Aorta (tissue), 5 donors: ENCODE measurements around the gene CAPG. TPM values are rescaled to one million over a fixed set of nuclear protein-coding genes. Genes with fewer than 3 reads are reported as not detected.
A peak's percentile ranks its signal among the peaks of the same experiment; 100 is the strongest.
"Not testable (repeated sequence)": the region's sequence is repeated elsewhere in the genome, so short reads cannot be mapped to it uniquely, and the experiment has no call there.

Source experiments
- ATAC-seq: fragments of 200-7000 bp; cut with Tn5 transposase; one replicate; pipeline ENCODE4 v1.9.1; 2022; ENCODE audit warnings: moderate library complexity; ENCODE audit not compliant: low FRiP score
- DNase-seq, 2 donors: peaks; one replicate each; pipeline ENCODE4 v3.0.0-alpha.2; 2020
- H3K27ac ChIP-seq, 2 donors: one replicate each; pipeline ENCODE4 v1.5.1; 2013; ENCODE audit warnings: low read length in 2 of 2, mild to moderate bottlenecking in 2 of 2, moderate library complexity in 2 of 2, control low read depth in 1 of 2, inconsistent platforms in 1 of 2, low read depth in 1 of 2
- H3K27me3 ChIP-seq, 2 donors: one replicate each; pipeline ENCODE4 v1.6.1; 2013; ENCODE audit warnings: control low read depth in 1 of 2, low read length in 1 of 2, mild to moderate bottlenecking in 1 of 2, moderate library complexity in 1 of 2; ENCODE audit not compliant: insufficient read depth in 2 of 2, control insufficient read depth in 1 of 2
- H3K36me3 ChIP-seq, 2 donors: one replicate each; pipeline ENCODE4 v1.6.1; 2013; ENCODE audit warnings: control low read depth in 1 of 2, low read length in 1 of 2, mild to moderate bottlenecking in 1 of 2; ENCODE audit not compliant: insufficient read depth in 2 of 2, control insufficient read depth in 1 of 2
- H3K4me1 ChIP-seq, 2 donors: one replicate each; pipeline ENCODE4 v1.6.1; 2013; ENCODE audit warnings: low read length in 2 of 2, control low read depth in 1 of 2, mild to moderate bottlenecking in 1 of 2, moderate library complexity in 1 of 2; ENCODE audit not compliant: insufficient read depth in 2 of 2, control insufficient read depth in 1 of 2
- H3K4me3 ChIP-seq, 2 donors: one replicate each; pipeline ENCODE4 v1.5.1; 2013; ENCODE audit warnings: low read length in 2 of 2, control low read depth in 1 of 2, mild to moderate bottlenecking in 1 of 2
- H3K9me3 ChIP-seq: one replicate; pipeline ENCODE4 v1.6.1; 2013; ENCODE audit warnings: mild to moderate bottlenecking, low read length; ENCODE audit not compliant: control insufficient read depth
- WGBS, 2 donors: extraction: QIAGEN DNeasy Blood & Tissue Kit; methylation state at CpG; one replicate each; pipeline ENCODE4 v1.1.7; 2013; 5-methylcytosine and 5-hydroxymethylcytosine counted together
- intact Hi-C, 2 donors: fragments of 100-400 bp; cut with DNase I; formaldehyde crosslinking; loops; one replicate each; pipeline versions ENCODE4 v1.14.2 to v1.15.0; 2022
- polyA plus RNA-seq, 2 donors: library from polyadenylated mRNA; stranded (reverse); fragments of 200-250 nt; gene quantifications; one replicate each; pipeline ENCODE4 v1.2.3, GENCODE V29; 2013
- total RNA-seq, 2 donors: library from RNA; stranded (reverse); fragmentation: NEBNext Ultra II Directional; extraction: Animal tissue kit (Norgen Biotek cat#: 25700); gene quantifications; one replicate each; pipeline ENCODE4 v1.2.1, GENCODE V29; 2021
- donor health status: healthy with polysubstance abuse.
- donor health status: Bipolar disorder and iron deficiency.
- donor health status: DM: no; HTN: no; CAD: no.
- donor health status: DM: no; HTN: no; CAD: no.
- donor health status: DM: yes; HTN: yes; CAD: no.

CAPG gene
- total and polyA plus RNA-seq, 4 donors, result 24.9 to 103 (median 72.8) TPM

DNA sequence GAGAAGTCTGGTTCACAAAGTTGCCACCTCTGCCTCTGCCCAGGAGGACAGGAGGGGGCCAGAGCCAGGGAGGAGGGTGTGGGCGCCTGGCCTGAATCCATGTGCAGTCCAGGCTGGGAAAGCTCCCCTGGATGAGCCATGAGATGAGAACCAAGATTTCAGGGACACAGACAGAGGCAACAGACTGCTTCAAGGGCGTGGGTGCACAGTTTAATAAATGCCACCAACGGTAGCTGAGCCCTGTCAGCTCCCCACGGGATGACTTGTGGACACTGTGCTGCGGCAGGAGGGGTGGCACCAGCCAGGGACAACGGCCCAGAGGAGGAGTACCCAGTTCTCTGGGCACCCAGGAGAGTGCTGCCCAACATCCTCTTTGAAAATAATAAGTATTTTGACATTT is 15.2 kb downstream of the CAPG start:
- Histone ChIP-seq H3K36me3 (peaks cover 0 to 1% of the 10 kb centered on the region in 2 donors), H3K4me3 (no peak overlapping the region), H3K27ac (no peak overlapping the region), H3K27me3 (no peaks in the 10 kb centered on the region), H3K4me1 (no peaks in the 10 kb centered on the region), H3K9me3 (no peaks in the 10 kb centered on the region)
- WGBS, 2 donors, result 89 to 94% methylated on average over 6 of the region's 6 CpGs
- DNase-seq (peak in 1 of 2 donors; percentile 32), ATAC-seq (no peak)
- intact Hi-C loops, result no loop called here

DNA sequence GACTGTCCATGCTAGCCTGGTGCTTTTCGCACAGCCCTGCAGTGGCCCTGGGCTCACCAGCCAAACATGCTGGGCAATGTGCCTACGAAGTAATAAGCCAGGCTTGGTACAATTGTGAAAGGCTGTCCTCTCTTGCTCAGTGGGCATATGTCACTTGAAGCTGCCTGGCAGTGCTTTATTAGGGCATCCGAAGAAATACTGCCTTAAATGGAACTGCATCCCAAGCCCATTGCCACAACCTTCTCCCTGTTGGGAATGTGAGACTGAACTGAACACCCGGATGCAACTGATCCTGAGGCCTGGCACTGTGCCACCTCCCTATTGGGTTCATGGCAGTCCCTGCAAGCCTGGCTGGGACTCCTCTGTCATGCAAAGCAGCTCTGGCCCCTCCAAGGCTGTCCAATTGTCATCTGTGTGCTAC is 15.9 kb downstream of the CAPG start:
- Histone ChIP-seq H3K9me3 (no peaks in the 10 kb centered on the region), H3K36me3 (peaks cover 0 to 1% of the 10 kb centered on the region in 2 donors), H3K4me1 (no peaks in the 10 kb centered on the region), H3K27me3 (no peaks in the 10 kb centered on the region), H3K4me3 (no peak overlapping the region), H3K27ac (no peak overlapping the region)
- ATAC-seq, result no peak
- 37 to 55% methylated on average over 4 of the region's 4 CpGs for WGBS, 2 donors
- peak in 1 of 2 donors; percentile 81 for DNase-seq
- intact Hi-C loops, result no loop called here

DNA sequence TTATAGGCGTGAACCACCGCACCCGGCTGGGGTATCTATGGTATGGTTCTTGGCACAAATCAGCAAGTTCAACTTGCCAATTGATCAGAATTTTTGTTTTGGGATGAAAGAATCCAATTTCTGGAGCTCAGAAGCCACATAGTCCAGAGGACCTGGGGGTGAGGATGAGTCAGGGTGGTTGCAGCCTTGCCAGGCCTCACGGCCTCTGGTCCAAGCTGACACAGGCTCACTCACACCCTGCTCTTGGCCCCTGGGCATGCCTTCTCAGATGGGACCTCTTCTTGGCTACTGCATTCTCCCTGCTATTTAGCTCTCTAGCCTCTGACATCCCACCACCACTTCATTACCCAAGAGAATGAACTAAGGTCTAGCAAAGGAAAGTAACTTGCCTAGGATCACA is 16.3 kb downstream of the CAPG start:
- DNase-seq (peak in 1 of 2 donors; percentile 71), ATAC-seq (no peak)
- H3K36me3 ChIP-seq, result peaks cover 0 to 1% of the 10 kb centered on the region in 2 donors
- no peaks in the 10 kb centered on the region for H3K4me1 ChIP-seq
- intact Hi-C loops, result no loop called here
- H3K9me3 ChIP-seq, result no peaks in the 10 kb centered on the region
- no peak overlapping the region for H3K4me3 ChIP-seq
- 84 to 89% methylated on average over 4 of the region's 4 CpGs for WGBS, 2 donors
- H3K27me3 ChIP-seq, result no peaks in the 10 kb centered on the region
- no peak overlapping the region for H3K27ac ChIP-seq

DNA sequence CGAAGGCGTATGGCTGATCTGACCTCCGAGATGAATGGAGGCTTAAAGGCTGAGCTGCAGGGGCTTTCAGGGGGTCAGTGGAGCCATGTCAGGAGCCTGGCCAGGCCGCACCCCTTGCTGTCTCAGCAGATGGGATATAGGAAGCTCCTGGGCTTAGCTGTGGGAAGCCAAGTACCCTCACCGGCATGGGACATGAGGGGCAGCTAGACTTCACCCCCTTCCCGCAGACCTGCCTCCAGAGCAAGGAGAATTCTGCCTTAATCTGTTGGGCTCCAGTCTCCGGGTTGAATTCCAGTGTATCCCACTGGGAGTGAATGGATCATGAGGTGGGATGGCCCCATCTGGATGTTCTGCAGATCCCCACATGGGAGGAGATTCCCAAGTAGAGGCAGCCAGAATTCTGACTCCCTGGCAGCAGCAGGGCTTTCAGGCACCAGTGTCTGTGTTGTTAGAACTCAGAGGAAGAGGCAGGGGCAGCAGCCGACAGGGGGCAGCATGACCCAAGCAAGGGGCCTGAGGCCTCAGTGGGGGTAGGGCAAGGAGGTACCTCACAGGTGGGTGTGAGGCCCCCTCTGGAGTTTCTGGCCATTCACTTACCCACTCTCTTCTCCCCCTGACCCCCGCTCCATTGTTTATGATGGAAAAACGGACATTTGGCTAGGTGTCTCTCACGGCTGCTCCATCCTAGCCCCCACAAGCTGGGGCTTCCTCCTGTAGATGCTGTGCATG is 19.1 kb downstream of the CAPG start:
- peak; percentile 72 to 91 for DNase-seq
- no peaks in the 10 kb centered on the region for H3K9me3 ChIP-seq
- no peaks in the 10 kb centered on the region for H3K4me1 ChIP-seq
- peaks cover 0 to 1% of the 10 kb centered on the region in 2 donors for H3K36me3 ChIP-seq
- intact Hi-C loops, result no loop called here
- WGBS, 2 donors, result 80 to 81% methylated on average over 11 of the region's 11 CpGs
- no peak overlapping the region for H3K4me3 ChIP-seq
- ATAC-seq, result peak; percentile 61
- H3K27ac ChIP-seq, result no peak overlapping the region
- no peaks in the 10 kb centered on the region for H3K27me3 ChIP-seq

DNA sequence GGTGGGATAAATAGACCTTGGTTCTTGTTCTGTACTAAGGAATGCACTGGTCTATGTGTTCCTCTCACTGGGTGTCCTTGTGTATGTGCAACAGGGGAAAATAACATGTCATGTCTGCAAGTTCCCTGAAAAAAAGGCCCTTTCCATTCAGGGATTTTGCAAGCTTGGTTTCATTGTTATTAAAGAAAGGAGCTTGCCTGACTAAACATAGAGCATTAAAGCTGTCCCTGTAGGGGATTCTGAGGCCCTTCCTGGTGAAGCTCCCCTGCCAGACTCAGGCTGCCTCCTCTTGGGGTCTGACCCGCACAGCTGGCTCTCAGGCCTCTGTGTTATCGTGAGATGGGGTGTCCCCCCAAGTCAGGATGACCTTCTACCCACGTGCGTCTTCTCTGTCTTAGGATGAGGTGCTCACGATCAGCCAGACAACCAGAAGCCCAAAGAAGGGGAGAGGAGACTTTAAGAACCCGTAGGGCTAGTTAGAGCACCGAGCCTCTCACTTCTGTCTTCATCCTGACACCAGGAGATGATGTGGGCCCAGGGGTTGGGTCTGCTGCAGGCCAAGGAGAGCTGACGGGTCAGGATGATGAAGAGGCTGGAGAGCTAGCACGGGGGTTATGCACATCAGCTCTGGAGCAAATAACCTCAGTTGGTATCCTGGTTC is 21.2 kb downstream of the CAPG start:
- no peaks in the 10 kb centered on the region for H3K4me1 ChIP-seq
- DNase-seq (no peak), ATAC-seq (no peak)
- no peaks in the 10 kb centered on the region for H3K27me3 ChIP-seq
- intact Hi-C loops, result no loop called here
- peaks cover 0 to 5% of the 10 kb centered on the region in 2 donors for H3K36me3 ChIP-seq
- H3K4me3 ChIP-seq, result no peak overlapping the region
- 83% methylated on average over 9 of the region's 9 CpGs for WGBS, 2 donors
- H3K27ac ChIP-seq, result no peak overlapping the region
- no peaks in the 10 kb centered on the region for H3K9me3 ChIP-seq

DNA sequence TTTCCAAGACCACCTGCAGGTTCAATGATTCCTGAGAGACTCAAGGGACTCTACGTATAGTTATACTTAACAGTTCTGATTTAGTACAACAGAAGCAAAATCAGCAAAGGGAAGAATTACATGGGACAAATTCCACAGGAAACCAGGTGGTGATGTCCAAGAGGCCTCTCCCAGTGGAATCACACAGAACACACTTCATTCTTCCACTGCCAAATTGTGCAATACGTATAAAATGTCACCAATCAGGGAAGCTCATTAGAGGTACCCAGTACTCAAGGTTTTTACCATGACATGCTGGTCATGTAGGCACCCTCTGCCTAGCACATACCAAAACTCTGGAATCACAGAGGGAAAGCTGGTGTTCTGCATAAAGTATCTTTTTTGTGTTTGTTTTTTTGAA is 22.4 kb downstream of the CAPG start:
- WGBS, 2 donors, result 78 to 87% methylated on average over 2 of the region's 2 CpGs
- no peaks in the 10 kb centered on the region for H3K9me3 ChIP-seq
- no peaks in the 10 kb centered on the region for H3K27me3 ChIP-seq
- DNase-seq, result no peak
- H3K4me3 ChIP-seq, result no peak overlapping the region
- no peaks in the 10 kb centered on the region for H3K4me1 ChIP-seq
- H3K36me3 ChIP-seq, result peaks cover 0 to 5% of the 10 kb centered on the region in 2 donors
- H3K27ac ChIP-seq, result no peak overlapping the region
- ATAC-seq, result no peak
- intact Hi-C loops, result no loop called here

DNA sequence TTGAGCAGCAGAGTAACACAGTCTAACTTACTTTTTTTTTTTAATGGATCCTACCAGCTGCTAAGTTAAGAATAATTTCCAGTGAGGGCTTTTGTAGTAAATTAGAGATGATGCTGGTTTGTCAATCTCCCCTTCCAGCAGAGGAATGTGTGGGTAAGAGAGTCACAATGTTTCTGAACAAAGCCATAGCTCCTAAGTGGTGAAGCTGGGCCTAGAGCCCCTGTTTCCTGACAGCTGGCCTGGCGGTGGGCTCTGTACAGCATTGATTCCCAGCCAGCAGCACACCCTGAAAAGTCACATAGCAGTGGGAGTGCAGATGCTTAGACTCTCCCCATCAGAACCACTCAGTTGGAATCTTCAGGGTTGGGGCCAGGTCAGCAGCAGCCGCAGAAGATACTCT is 24.4 kb downstream of the CAPG start:
- no peaks in the 10 kb centered on the region for H3K4me1 ChIP-seq
- WGBS, 2 donors, result 70 to 85% methylated on average over 2 of the region's 2 CpGs
- DNase-seq (no peak), ATAC-seq (no peak)
- no peaks in the 10 kb centered on the region for H3K27me3 ChIP-seq
- no peak overlapping the region for H3K4me3 ChIP-seq
- intact Hi-C loops, result no loop called here
- no peaks in the 10 kb centered on the region for H3K9me3 ChIP-seq
- H3K27ac ChIP-seq, result no peak overlapping the region
- H3K36me3 ChIP-seq, result peaks cover 0 to 4% of the 10 kb centered on the region in 2 donors

DNA sequence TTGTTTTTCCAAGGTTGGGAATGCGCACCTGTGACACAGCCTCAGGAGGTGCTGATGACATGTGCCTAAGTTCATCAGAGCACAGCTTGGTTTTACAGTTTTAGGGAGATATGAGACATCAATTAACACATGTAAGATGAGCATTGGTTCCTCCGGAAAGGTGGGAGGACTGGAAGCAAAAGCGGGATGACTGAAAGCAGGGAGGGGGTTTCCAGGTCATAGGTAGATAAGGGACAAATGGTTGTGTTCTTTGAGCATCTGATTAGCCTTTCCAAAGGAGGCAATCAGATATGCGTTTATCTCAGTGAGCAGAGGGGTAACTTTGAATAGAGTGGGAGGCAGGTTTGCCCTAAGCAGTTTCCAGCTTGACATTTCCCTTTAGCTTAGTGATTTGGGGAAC is 26.3 kb downstream of the CAPG start:
- intact Hi-C loops, result no loop called here

DNA sequence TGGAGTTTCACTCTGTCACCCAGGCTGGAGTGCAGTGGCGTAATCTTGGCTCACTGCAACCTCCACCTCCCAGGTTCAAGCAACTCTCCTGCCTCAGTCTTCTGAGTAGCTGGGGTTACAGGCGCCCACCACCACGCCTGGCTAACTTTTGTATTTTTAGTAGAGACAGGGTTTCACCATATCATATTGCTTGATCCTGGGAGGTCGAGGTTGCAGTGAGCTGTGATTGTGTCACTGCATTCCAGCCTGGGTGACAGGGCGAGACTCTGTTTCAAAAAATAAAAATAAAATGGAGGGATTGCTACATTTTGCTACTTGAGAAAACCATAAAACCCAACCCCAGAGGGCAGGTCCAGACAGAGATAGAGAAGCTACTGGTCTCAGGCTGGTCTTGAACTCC is 27.0 kb downstream of the CAPG start:
- H3K4me3 ChIP-seq, H3K36me3 ChIP-seq, intact Hi-C loops, H3K4me1 ChIP-seq, H3K27ac ChIP-seq, H3K9me3 ChIP-seq, ATAC-seq, H3K27me3 ChIP-seq, DNase-seq: not testable (repeated sequence)
- WGBS, 2 donors, result 89 to 91% methylated on average over 5 of the region's 5 CpGs

More for the DNA sequence above, 26.3 kb downstream of the CAPG start:
- ATAC-seq (no peak), DNase-seq (no peak)
- Histone ChIP-seq H3K4me1 (no peaks in the 10 kb centered on the region), H3K9me3 (no peaks in the 10 kb centered on the region), H3K27me3 (no peaks in the 10 kb centered on the region), H3K27ac (no peak overlapping the region), H3K4me3 (no peak overlapping the region), H3K36me3 (peaks cover 0 to 4% of the 10 kb centered on the region in 2 donors)
- 85 to 90% methylated on average over 4 of the region's 4 CpGs for WGBS, 2 donors
